Measurements from ENCODE around the gene AGER.

DNA sequence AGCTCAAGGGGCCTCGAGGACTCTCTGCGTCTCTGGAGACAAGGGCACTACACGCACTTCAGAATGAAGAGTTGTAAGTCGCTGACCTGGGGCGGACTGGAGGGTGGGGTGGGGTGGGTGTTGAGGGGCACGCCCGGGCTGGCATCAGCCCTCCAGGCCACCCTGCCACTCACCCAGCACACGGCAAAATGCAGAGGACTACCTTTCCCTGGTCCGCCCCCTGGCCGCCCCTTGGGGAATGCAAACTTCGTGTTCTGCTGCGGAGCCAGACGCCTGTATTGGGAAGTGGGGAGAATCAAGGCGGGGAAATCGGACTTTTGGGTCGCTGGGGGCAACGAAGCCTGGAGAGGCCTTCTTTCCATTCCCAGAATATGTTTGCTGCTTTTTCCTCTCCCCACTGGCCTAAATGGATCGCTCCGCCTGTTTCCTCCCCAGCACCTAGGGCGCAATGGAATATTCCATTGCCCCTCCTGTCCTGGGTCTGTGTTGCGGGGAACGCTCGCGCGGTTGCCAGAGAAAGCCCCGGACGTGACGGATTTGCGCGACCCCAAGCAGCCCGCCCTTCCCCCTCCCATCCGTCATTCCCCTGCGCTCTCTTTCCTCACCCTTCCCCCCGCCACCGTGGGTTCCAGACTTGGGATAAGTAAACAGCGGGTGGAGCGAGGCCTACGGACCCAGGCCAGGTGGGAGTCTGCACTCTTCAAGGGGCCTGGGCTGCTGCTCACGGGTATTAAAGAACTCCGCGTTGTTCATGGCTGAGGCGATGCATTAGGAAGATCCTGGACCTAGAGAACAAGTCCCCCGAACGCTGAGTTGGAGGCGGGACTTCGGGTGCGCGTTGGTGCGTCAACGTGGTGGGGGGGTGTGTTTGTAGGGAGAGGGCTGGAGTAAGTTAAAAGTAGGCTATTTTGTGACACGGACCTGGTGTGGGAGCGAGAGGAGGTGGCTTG lies 30.2 kb downstream of the AGER start, which contains the start of gene PPT2:
- TF ChIP-seq HDGF (IDR thresholded peaks at IDR 0.05; ENCODE audit: borderline replicate concordance): no peak
- peak; percentile 59; the same call in 1 of the 2 replicates for TF ChIP-seq BHLHE40 (IDR thresholded peaks at IDR 0.05; ENCODE audit: borderline replicate concordance)
- no peak for TF ChIP-seq SP1 (IDR thresholded peaks at IDR 0.05)
